Right lobe of liver (tissue), 4 donors: Measurements from ENCODE around the gene GULP1.

ENCODE experiments used
- POLR2A ChIP-seq: fragments of 450-650 bp; IDR thresholded peaks from one replicate; pipeline ENCODE4 v1.6.1; 2017; ENCODE audit warnings: antibody characterized with exemption, mild to moderate bottlenecking
- TF ChIP-seq, protein P1 (sequence below), 4 donors: fragments of 200-600 bp in 3 of 4; fragments of 450-650 bp in 1 of 4; IDR thresholded peaks; one replicate each; pipeline versions ENCODE4 v1.5.1 to v1.8.0; 2016 to 2022; ENCODE audit warnings: antibody characterized with exemption in 4 of 4, mild to moderate bottlenecking in 2 of 4
- donor health status: DM: no; HTN: no; CAD: no.
- donor health status: DM: no; HTN: no; CAD: no.
- donor health status: DM: no; HTN: yes; CAD: no.

DNA sequence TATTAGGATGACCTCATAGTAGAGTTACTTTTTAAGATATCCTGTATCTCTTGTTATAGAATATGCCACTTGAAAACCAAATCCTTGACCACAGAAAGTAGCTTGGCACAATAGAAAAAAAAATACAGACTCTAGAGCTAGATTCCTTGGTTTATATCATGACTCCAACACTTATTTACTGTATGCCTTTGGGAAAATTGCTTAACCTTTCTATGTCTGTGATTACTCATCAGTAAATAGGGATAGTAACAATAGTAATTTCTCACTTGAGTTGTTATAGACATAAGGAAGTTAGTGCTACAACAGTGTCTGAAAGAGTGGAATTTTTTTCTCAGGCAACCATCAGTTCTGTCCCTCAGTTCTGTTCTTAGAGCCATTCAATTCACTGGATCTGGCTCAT is 193.8 kb downstream of the GULP1 start:
- TF ChIP-seq, protein P1, sequence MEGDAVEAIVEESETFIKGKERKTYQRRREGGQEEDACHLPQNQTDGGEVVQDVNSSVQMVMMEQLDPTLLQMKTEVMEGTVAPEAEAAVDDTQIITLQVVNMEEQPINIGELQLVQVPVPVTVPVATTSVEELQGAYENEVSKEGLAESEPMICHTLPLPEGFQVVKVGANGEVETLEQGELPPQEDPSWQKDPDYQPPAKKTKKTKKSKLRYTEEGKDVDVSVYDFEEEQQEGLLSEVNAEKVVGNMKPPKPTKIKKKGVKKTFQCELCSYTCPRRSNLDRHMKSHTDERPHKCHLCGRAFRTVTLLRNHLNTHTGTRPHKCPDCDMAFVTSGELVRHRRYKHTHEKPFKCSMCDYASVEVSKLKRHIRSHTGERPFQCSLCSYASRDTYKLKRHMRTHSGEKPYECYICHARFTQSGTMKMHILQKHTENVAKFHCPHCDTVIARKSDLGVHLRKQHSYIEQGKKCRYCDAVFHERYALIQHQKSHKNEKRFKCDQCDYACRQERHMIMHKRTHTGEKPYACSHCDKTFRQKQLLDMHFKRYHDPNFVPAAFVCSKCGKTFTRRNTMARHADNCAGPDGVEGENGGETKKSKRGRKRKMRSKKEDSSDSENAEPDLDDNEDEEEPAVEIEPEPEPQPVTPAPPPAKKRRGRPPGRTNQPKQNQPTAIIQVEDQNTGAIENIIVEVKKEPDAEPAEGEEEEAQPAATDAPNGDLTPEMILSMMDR (IDR thresholded peaks at IDR 0.05), result no peak
- no peak for TF ChIP-seq POLR2A
